ENCODE data around the gene CCNJL. TPM values are rescaled to one million over a fixed set of nuclear protein-coding genes. Genes with fewer than 3 reads are reported as not detected.

The CCNJL gene
- total and polyA plus RNA-seq, 2 experiments from 2014 or later = 28.4 to 29.2 TPM

GRCh38 chr5:160270704-160271103, 41.7 kb downstream of the CCNJL start:
- TF ChIP-seq, protein P1, sequence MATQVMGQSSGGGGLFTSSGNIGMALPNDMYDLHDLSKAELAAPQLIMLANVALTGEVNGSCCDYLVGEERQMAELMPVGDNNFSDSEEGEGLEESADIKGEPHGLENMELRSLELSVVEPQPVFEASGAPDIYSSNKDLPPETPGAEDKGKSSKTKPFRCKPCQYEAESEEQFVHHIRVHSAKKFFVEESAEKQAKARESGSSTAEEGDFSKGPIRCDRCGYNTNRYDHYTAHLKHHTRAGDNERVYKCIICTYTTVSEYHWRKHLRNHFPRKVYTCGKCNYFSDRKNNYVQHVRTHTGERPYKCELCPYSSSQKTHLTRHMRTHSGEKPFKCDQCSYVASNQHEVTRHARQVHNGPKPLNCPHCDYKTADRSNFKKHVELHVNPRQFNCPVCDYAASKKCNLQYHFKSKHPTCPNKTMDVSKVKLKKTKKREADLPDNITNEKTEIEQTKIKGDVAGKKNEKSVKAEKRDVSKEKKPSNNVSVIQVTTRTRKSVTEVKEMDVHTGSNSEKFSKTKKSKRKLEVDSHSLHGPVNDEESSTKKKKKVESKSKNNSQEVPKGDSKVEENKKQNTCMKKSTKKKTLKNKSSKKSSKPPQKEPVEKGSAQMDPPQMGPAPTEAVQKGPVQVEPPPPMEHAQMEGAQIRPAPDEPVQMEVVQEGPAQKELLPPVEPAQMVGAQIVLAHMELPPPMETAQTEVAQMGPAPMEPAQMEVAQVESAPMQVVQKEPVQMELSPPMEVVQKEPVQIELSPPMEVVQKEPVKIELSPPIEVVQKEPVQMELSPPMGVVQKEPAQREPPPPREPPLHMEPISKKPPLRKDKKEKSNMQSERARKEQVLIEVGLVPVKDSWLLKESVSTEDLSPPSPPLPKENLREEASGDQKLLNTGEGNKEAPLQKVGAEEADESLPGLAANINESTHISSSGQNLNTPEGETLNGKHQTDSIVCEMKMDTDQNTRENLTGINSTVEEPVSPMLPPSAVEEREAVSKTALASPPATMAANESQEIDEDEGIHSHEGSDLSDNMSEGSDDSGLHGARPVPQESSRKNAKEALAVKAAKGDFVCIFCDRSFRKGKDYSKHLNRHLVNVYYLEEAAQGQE (IDR thresholded peaks at IDR 0.05; ENCODE audit: unreplicated experiment) = no peak
- TF ChIP-seq ZNF331 (CRISPR knock-in tag; IDR thresholded peaks at IDR 0.05; ENCODE audit: low read depth) = no peak
- peak overlapping the region; percentile 87 for H3K27ac Mint-ChIP-seq
- peak overlapping the region; percentile 64; the same call in 1 of the 2 replicates for H3K4me2 ChIP-seq

GRCh38 chr5:160269017-160269416, 43.3 kb downstream of the CCNJL start:
- DNase-seq (ENCODE audit: low spot score) = no peak
- Histone ChIP-seq H3K4me2 (no peak overlapping the region), H2AFZ (no peak overlapping the region), H4K20me1 (replicated peaks; ENCODE audit: insufficient read depth) (0 out of 2 replicates have a peak, but pooled peaks cover 3% of the 10 kb centered on the region), H3K27me3 (ENCODE audit: insufficient read depth) (no peaks in the 10 kb centered on the region), H3F3A (replicated peaks; ENCODE audit: low read depth) (peaks cover 20% of the 10 kb centered on the region), H3K27ac (ENCODE audit: low read depth) (peak overlapping the region; percentile 9; the same call in 1 of the 2 replicates), H3K4me3 (no peak overlapping the region), H3K36me3 (ENCODE audit: insufficient read depth) (peaks cover 4% of the 10 kb centered on the region; the same call in 1 of the 2 replicates), H3K9me2 (ENCODE audit: insufficient read depth) (no peaks in the 10 kb centered on the region), H3K79me2 (replicated peaks; ENCODE audit: insufficient read depth) (peaks cover 18% of the 10 kb centered on the region), H3K4me1 (ENCODE audit: insufficient read depth) (peaks cover 52% of the 10 kb centered on the region)
- Mint-ChIP-seq H3K9me3 (no peaks in the 10 kb centered on the region), H3K4me3 (no peak overlapping the region), H3K27me3 (ENCODE audit: insufficient read depth, low read depth, poor library complexity) (no peaks in the 10 kb centered on the region), H3K27ac (no peak overlapping the region), H3K36me3 (ENCODE audit: low read depth) (peaks cover 23% of the 10 kb centered on the region), H3K4me1 (peaks cover 61% of the 10 kb centered on the region)
- no peak for ATAC-seq
- TF ChIP-seq STAT1 (IDR thresholded peaks at IDR 0.05; ENCODE audit: unreplicated experiment) (no peak), ZNF331 (CRISPR knock-in tag; IDR thresholded peaks at IDR 0.05; ENCODE audit: low read depth) (no peak), ETS1 (IDR thresholded peaks at IDR 0.05) (no peak), NANOG (IDR thresholded peaks at IDR 0.05; ENCODE audit: borderline replicate concordance) (no peak)
- TF ChIP-seq, protein P1 (IDR thresholded peaks at IDR 0.05; ENCODE audit: unreplicated experiment) = no peak
- TF ChIP-seq, protein P2, sequence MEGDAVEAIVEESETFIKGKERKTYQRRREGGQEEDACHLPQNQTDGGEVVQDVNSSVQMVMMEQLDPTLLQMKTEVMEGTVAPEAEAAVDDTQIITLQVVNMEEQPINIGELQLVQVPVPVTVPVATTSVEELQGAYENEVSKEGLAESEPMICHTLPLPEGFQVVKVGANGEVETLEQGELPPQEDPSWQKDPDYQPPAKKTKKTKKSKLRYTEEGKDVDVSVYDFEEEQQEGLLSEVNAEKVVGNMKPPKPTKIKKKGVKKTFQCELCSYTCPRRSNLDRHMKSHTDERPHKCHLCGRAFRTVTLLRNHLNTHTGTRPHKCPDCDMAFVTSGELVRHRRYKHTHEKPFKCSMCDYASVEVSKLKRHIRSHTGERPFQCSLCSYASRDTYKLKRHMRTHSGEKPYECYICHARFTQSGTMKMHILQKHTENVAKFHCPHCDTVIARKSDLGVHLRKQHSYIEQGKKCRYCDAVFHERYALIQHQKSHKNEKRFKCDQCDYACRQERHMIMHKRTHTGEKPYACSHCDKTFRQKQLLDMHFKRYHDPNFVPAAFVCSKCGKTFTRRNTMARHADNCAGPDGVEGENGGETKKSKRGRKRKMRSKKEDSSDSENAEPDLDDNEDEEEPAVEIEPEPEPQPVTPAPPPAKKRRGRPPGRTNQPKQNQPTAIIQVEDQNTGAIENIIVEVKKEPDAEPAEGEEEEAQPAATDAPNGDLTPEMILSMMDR (conservative IDR thresholded peaks at IDR 0.05; ENCODE audit: low read depth in 2 of 2) = no peak

More at GRCh38 chr5:160270704-160271103, 41.7 kb downstream of the CCNJL start:
- no peaks in the 10 kb centered on the region for H3K27me3 ChIP-seq (ENCODE audit: insufficient read depth)
- H3F3A ChIP-seq (replicated peaks; ENCODE audit: low read depth) = peaks cover 17% of the 10 kb centered on the region
- no peak overlapping the region for H2AFZ ChIP-seq
- H4K20me1 ChIP-seq (replicated peaks; ENCODE audit: insufficient read depth) = 0 out of 2 replicates have a peak, but pooled peaks cover under 1% of the 10 kb centered on the region
- peaks cover 30% of the 10 kb centered on the region for H3K36me3 Mint-ChIP-seq (ENCODE audit: low read depth)
- no peaks in the 10 kb centered on the region for H3K9me2 ChIP-seq (ENCODE audit: insufficient read depth)
- peaks cover 58% of the 10 kb centered on the region for H3K4me1 Mint-ChIP-seq
- DNase-seq (ENCODE audit: low spot score) (no peak), ATAC-seq (no peak)
- H3K4me3 Mint-ChIP-seq = no peak overlapping the region; the same call in 2 of the 3 replicates
- H3K4me3 ChIP-seq = no peak overlapping the region
- no peaks in the 10 kb centered on the region for H3K9me3 Mint-ChIP-seq
- H3K27me3 Mint-ChIP-seq (ENCODE audit: insufficient read depth, low read depth, poor library complexity) = no peaks in the 10 kb centered on the region
- peak overlapping the region; percentile 60; the same call in 1 of the 2 replicates for H3K27ac ChIP-seq (ENCODE audit: low read depth)
- H3K4me1 ChIP-seq (ENCODE audit: insufficient read depth) = peaks cover 43% of the 10 kb centered on the region
- peaks cover 4% of the 10 kb centered on the region; the same call in 1 of the 2 replicates for H3K36me3 ChIP-seq (ENCODE audit: insufficient read depth)
- peaks cover 9% of the 10 kb centered on the region; the same call in 1 of the 2 replicates for H3K79me2 ChIP-seq (replicated peaks; ENCODE audit: insufficient read depth)
